ENCODE measurements around the gene TNFRSF11A.

The TNFRSF11A gene

GRCh38 chr18:62331581-62332356, 6.7 kb downstream of the TNFRSF11A start:
- Histone ChIP-seq H3K79me2 (ENCODE audit: low read length) (no peaks in the 10 kb centered on the region), H3K36me3 (replicated peaks; ENCODE audit: low read depth, low read length) (no peaks in the 10 kb centered on the region), H2AFZ (ENCODE audit: low read depth, low read length) (no peak overlapping the region), H3K4me2 (ENCODE audit: low read length) (no peak overlapping the region), H3K4me3 (ENCODE audit: low read length) (no peak overlapping the region), H4K20me1 (ENCODE audit: insufficient read depth, low read length) (peaks cover 3% of the 10 kb centered on the region; the same call in 1 of the 2 replicates), H3K4me1 (ENCODE audit: low read length) (no peaks in the 10 kb centered on the region), H3K27ac (ENCODE audit: low read length) (no peak overlapping the region), H3K27me3 (ENCODE audit: low read depth, low read length) (peaks cover 92% of the 10 kb centered on the region), H3K9ac (ENCODE audit: low read length) (no peak overlapping the region), H3K9me3 (ENCODE audit: insufficient read depth, low read length) (no peaks in the 10 kb centered on the region)
- TF ChIP-seq CTCF (IDR thresholded peaks at IDR 0.05; ENCODE audit: low read depth, low read length) = no peak
- TF ChIP-seq EZH2phosphoT487 (IDR thresholded peaks at IDR 0.05; ENCODE audit: low read depth) = no peak

- peaks cover 91% of the 10 kb centered on the region for H3K27me3 ChIP-seq (ENCODE audit: low read depth, low read length)
- no peak overlapping the region for H2AFZ ChIP-seq (ENCODE audit: low read depth, low read length)
- H3K36me3 ChIP-seq (replicated peaks; ENCODE audit: low read depth, low read length) = no peaks in the 10 kb centered on the region
- no peak overlapping the region for H3K27ac ChIP-seq (ENCODE audit: low read length)
- no peaks in the 10 kb centered on the region for H3K79me2 ChIP-seq (ENCODE audit: low read length)
- no peaks in the 10 kb centered on the region for H3K9me3 ChIP-seq (ENCODE audit: insufficient read depth, low read length)
- peaks cover 3% of the 10 kb centered on the region; the same call in 1 of the 2 replicates for H4K20me1 ChIP-seq (ENCODE audit: insufficient read depth, low read length)
- no peak overlapping the region for H3K4me2 ChIP-seq (ENCODE audit: low read length)
- no peak overlapping the region for H3K9ac ChIP-seq (ENCODE audit: low read length)
- no peaks in the 10 kb centered on the region for H3K4me1 ChIP-seq (ENCODE audit: low read length)
- TF ChIP-seq CTCF (IDR thresholded peaks at IDR 0.05; ENCODE audit: low read depth, low read length) (no peak), EZH2phosphoT487 (IDR thresholded peaks at IDR 0.05; ENCODE audit: low read depth) (no peak)
- H3K4me3 ChIP-seq (ENCODE audit: low read length) = no peak overlapping the region
Measured at GRCh38 chr18:62332431-62332830, 7.3 kb downstream of the TNFRSF11A start.

GRCh38 chr18:62332964-62333695, 8.0 kb downstream of the TNFRSF11A start:
- no peak overlapping the region for H2AFZ ChIP-seq (ENCODE audit: low read depth, low read length)

More at GRCh38 chr18:62332964-62333695, 8.0 kb downstream of the TNFRSF11A start:
- Histone ChIP-seq H3K79me2 (ENCODE audit: low read length) (no peaks in the 10 kb centered on the region), H3K36me3 (replicated peaks; ENCODE audit: low read depth, low read length) (no peaks in the 10 kb centered on the region), H3K4me3 (ENCODE audit: low read length) (no peak overlapping the region), H3K4me2 (ENCODE audit: low read length) (no peak overlapping the region), H3K27ac (ENCODE audit: low read length) (no peak overlapping the region), H3K9me3 (ENCODE audit: insufficient read depth, low read length) (no peaks in the 10 kb centered on the region), H3K9ac (ENCODE audit: low read length) (no peak overlapping the region), H3K27me3 (ENCODE audit: low read depth, low read length) (peaks cover 91% of the 10 kb centered on the region), H4K20me1 (ENCODE audit: insufficient read depth, low read length) (peaks cover 3% of the 10 kb centered on the region; the same call in 1 of the 2 replicates), H3K4me1 (ENCODE audit: low read length) (no peaks in the 10 kb centered on the region)
- TF ChIP-seq CTCF (IDR thresholded peaks at IDR 0.05; ENCODE audit: low read depth, low read length) (no peak), EZH2phosphoT487 (IDR thresholded peaks at IDR 0.05; ENCODE audit: low read depth) (no peak)

All from OCI-LY3 (cell line).